Neural cell (in vitro differentiated cells): ENCODE measurements around the gene SLC9C1. TPM values are rescaled to one million over a fixed set of nuclear protein-coding genes. Genes with fewer than 3 reads are reported as not detected.

ENCODE experiments used
- H2AFZ ChIP-seq: fragments of 200-600, 300-800 bp; sonication (generic), shearing (Covaris generic); 2 replicates; pipeline ENCODE4 v1.6.0; 2014; ENCODE audit warnings: low read depth, mild to moderate bottlenecking, antibody characterized with exemption, low read length, moderate library complexity
- H3F3A ChIP-seq: fragments of 200-600 bp; shearing (Covaris generic); 2 replicates; pipeline ENCODE4 v1.6.1; 2016; ENCODE audit warnings: mild to moderate bottlenecking, moderate library complexity, mixed read lengths, antibody characterized with exemption, low read length; ENCODE audit not compliant: insufficient read depth, poor library complexity, severe bottlenecking
- H3K27ac ChIP-seq: fragments of 200-600, 300-800 bp; sonication (generic), shearing (Covaris generic); 2 replicates; pipeline ENCODE4 v1.5.1; 2014; ENCODE audit warnings: mild to moderate bottlenecking, low read length, moderate library complexity
- H3K27me3 ChIP-seq: fragments of 300-800, 200-600 bp; sonication (generic), shearing (Covaris generic); 2 replicates; pipeline ENCODE4 v1.6.0; 2014; ENCODE audit warnings: mild to moderate bottlenecking, low read depth, low read length, moderate library complexity; ENCODE audit not compliant: insufficient read depth
- H3K36me3 ChIP-seq: fragments of 300-800, 200-600 bp; sonication (generic), shearing (Covaris generic); 2 replicates; pipeline ENCODE4 v1.5.1; 2014; ENCODE audit warnings: mild to moderate bottlenecking, antibody characterized with exemption, low read length, moderate library complexity; ENCODE audit not compliant: insufficient read depth
- H3K4me2 ChIP-seq: fragments of 300-800, 200-600 bp; sonication (generic), shearing (Covaris generic); 2 replicates; pipeline ENCODE4 v1.6.0; 2014; ENCODE audit warnings: mild to moderate bottlenecking, low read length
- H3K4me3 ChIP-seq: fragments of 300-800, 200-600 bp; sonication (generic), shearing (Covaris generic); 2 replicates; pipeline ENCODE4 v1.5.1; 2014; ENCODE audit warnings: mild to moderate bottlenecking, low read length, moderate library complexity
- H3K79me2 ChIP-seq: fragments of 200-600 bp; shearing (Covaris generic); replicated peaks from 2 replicates; pipeline ENCODE4 v1.6.0; 2014; ENCODE audit warnings: mild to moderate bottlenecking, low read length, moderate library complexity; ENCODE audit not compliant: insufficient read depth
- H3K9ac ChIP-seq: fragments of 300-800, 200-600 bp; sonication (generic), shearing (Covaris generic); 2 replicates; pipeline ENCODE4 v1.6.1; 2016; ENCODE audit warnings: mild to moderate bottlenecking, low read length, mixed read lengths
- H3K9me2 ChIP-seq: fragments of 200-600 bp; shearing (Covaris generic); 2 replicates; pipeline ENCODE4 v1.6.1; 2016; ENCODE audit warnings: mild to moderate bottlenecking, low read length, mixed read lengths; ENCODE audit not compliant: insufficient read depth
- H3K9me3 ChIP-seq: fragments of 200-600, 300-800 bp; sonication (generic), shearing (Covaris generic); 2 replicates; pipeline ENCODE4 v1.6.1; 2016; ENCODE audit warnings: mild to moderate bottlenecking, mixed run types, low read length, moderate library complexity, mixed read lengths
- H4K20me1 ChIP-seq: fragments of 200-600 bp; shearing (Covaris generic); 2 replicates; pipeline ENCODE4 v1.6.1; 2016; ENCODE audit warnings: mild to moderate bottlenecking, mixed run types; ENCODE audit not compliant: insufficient read depth
- EP300 ChIP-seq: fragments of 450-650 bp; conservative IDR thresholded peaks from 2 replicates; pipeline ENCODE4 v1.6.1; 2014; ENCODE audit warnings: antibody characterized with exemption, mild to moderate bottlenecking, moderate library complexity; ENCODE audit not compliant: poor library complexity, severe bottlenecking
- EZH2 ChIP-seq: fragments of 200-600, 300-800 bp; shearing (Covaris generic), sonication (generic); IDR thresholded peaks from 2 replicates; pipeline ENCODE4 v1.6.1; 2014; ENCODE audit warnings: antibody characterized with exemption, low read length, borderline replicate concordance, mild to moderate bottlenecking; ENCODE audit not compliant: insufficient read depth, poor library complexity, severe bottlenecking
- MXI1 ChIP-seq: fragments of 450-650 bp; conservative IDR thresholded peaks from 2 replicates; pipeline ENCODE4 v1.6.1; 2014; ENCODE audit warnings: antibody characterized with exemption, mild to moderate bottlenecking; ENCODE audit not compliant: poor library complexity, severe bottlenecking
- POLR2AphosphoS5 ChIP-seq: IDR thresholded peaks from 2 replicates; pipeline ENCODE4 v1.6.1; 2012
- RAD21 ChIP-seq: fragments of 450-650 bp; conservative IDR thresholded peaks from 2 replicates; pipeline ENCODE4 v1.6.1; 2014; ENCODE audit warnings: antibody characterized with exemption, mild to moderate bottlenecking, moderate library complexity
- SMC3 ChIP-seq: fragments of 450-650 bp; conservative IDR thresholded peaks from 2 replicates; pipeline ENCODE4 v1.6.1; 2014; ENCODE audit warnings: antibody characterized with exemption, mild to moderate bottlenecking, moderate library complexity; ENCODE audit not compliant: poor library complexity
- TAF1 ChIP-seq: IDR thresholded peaks from 2 replicates; pipeline ENCODE4 v1.6.1; 2012; ENCODE audit warnings: low read depth
- polyA plus RNA-seq: library from polyadenylated mRNA; depleted of rRNA; stranded (reverse); fragments of >200 nt; gene quantifications from 2 replicates; pipeline ENCODE4 v1.2.3, GENCODE V29; 2014
- TF ChIP-seq, protein P1 (sequence below): IDR thresholded peaks from 2 replicates; pipeline ENCODE4 v1.6.1; 2012; ENCODE audit warnings: borderline replicate concordance
- TF ChIP-seq, protein P2 (sequence below): fragments of 450-650 bp; IDR thresholded peaks from 2 replicates; pipeline ENCODE4 v1.5.1; 2014; ENCODE audit warnings: antibody characterized with exemption, mild to moderate bottlenecking, moderate library complexity; ENCODE audit not compliant: poor library complexity, severe bottlenecking

Gene SLC9C1
- polyA plus RNA-seq, 1 donor from 2014 or later = not detected

DNA sequence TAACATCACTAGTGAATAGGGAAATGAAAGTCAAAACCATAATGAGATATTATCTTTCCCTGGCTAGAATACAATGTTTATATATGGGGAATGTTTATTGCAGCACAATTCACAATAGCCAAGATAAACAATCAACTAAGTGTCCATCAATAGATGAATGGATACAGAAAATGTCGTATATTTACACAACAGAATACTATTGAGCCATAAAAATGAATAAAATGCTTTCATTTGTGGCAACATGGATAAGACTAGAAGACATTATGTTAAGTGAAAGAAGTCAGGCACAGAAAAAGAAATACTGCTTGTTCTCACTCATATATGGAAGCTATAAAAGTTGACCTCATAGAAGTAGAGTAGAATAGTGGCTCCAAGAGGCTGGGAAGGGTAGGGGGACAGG is 65.2 kb downstream of the SLC9C1 start:
- Histone ChIP-seq H3K4me3 (no peak overlapping the region), H3K27me3 (no peaks in the 10 kb centered on the region), H4K20me1 (no peaks in the 10 kb centered on the region), H3K9me3 (no peaks in the 10 kb centered on the region), H3K27ac (no peak overlapping the region), H3K79me2 (no peaks in the 10 kb centered on the region), H3F3A (no peaks in the 10 kb centered on the region), H3K4me2 (no peak overlapping the region), H3K9me2 (no peaks in the 10 kb centered on the region), H2AFZ (no peak overlapping the region), H3K36me3 (no peaks in the 10 kb centered on the region), H3K9ac (no peak overlapping the region)
- TF ChIP-seq, protein P1, sequence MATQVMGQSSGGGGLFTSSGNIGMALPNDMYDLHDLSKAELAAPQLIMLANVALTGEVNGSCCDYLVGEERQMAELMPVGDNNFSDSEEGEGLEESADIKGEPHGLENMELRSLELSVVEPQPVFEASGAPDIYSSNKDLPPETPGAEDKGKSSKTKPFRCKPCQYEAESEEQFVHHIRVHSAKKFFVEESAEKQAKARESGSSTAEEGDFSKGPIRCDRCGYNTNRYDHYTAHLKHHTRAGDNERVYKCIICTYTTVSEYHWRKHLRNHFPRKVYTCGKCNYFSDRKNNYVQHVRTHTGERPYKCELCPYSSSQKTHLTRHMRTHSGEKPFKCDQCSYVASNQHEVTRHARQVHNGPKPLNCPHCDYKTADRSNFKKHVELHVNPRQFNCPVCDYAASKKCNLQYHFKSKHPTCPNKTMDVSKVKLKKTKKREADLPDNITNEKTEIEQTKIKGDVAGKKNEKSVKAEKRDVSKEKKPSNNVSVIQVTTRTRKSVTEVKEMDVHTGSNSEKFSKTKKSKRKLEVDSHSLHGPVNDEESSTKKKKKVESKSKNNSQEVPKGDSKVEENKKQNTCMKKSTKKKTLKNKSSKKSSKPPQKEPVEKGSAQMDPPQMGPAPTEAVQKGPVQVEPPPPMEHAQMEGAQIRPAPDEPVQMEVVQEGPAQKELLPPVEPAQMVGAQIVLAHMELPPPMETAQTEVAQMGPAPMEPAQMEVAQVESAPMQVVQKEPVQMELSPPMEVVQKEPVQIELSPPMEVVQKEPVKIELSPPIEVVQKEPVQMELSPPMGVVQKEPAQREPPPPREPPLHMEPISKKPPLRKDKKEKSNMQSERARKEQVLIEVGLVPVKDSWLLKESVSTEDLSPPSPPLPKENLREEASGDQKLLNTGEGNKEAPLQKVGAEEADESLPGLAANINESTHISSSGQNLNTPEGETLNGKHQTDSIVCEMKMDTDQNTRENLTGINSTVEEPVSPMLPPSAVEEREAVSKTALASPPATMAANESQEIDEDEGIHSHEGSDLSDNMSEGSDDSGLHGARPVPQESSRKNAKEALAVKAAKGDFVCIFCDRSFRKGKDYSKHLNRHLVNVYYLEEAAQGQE = no peak
- TF ChIP-seq SMC3 = no peak
- no peak for TF ChIP-seq RAD21
- TF ChIP-seq, protein P2, sequence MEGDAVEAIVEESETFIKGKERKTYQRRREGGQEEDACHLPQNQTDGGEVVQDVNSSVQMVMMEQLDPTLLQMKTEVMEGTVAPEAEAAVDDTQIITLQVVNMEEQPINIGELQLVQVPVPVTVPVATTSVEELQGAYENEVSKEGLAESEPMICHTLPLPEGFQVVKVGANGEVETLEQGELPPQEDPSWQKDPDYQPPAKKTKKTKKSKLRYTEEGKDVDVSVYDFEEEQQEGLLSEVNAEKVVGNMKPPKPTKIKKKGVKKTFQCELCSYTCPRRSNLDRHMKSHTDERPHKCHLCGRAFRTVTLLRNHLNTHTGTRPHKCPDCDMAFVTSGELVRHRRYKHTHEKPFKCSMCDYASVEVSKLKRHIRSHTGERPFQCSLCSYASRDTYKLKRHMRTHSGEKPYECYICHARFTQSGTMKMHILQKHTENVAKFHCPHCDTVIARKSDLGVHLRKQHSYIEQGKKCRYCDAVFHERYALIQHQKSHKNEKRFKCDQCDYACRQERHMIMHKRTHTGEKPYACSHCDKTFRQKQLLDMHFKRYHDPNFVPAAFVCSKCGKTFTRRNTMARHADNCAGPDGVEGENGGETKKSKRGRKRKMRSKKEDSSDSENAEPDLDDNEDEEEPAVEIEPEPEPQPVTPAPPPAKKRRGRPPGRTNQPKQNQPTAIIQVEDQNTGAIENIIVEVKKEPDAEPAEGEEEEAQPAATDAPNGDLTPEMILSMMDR = no peak
- no peak for TF ChIP-seq MXI1
- no peak for TF ChIP-seq EZH2
- TF ChIP-seq EP300 = no peak
- TF ChIP-seq POLR2AphosphoS5 = no peak
- TF ChIP-seq TAF1 = no peak

DNA sequence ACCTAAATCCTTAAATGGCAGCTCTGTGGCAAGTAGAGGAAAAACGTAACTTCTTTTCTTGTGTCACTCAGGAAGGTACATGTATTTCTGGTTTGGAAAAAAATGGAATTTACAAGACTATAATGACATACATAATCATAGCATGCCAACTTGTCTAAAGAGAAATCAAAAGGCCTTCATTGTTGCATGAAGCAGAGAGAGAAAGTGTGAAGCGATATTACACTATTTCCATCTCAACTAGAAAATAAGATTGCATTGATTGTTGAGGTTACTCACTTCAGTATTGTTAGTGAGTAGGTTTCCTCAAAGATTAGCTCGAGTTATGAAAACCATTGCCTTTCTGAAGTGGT is 93.7 kb downstream of the SLC9C1 start:
- Histone ChIP-seq H4K20me1 (no peaks in the 10 kb centered on the region), H3F3A (no peaks in the 10 kb centered on the region), H3K4me3 (no peak overlapping the region), H3K36me3 (no peaks in the 10 kb centered on the region), H3K9me3 (no peaks in the 10 kb centered on the region), H3K27ac (peak overlapping the region; percentile 21), H3K27me3 (no peaks in the 10 kb centered on the region), H2AFZ (no peak overlapping the region), H3K9me2 (no peaks in the 10 kb centered on the region), H3K9ac (no peak overlapping the region), H3K79me2 (no peaks in the 10 kb centered on the region), H3K4me2 (no peak overlapping the region)
- TF ChIP-seq, protein P2 = no peak
- no peak for TF ChIP-seq EZH2
- TF ChIP-seq, protein P1 = no peak
- TF ChIP-seq EP300 = peak; percentile 82
- peak; percentile 69 for TF ChIP-seq POLR2AphosphoS5
- no peak for TF ChIP-seq SMC3
- no peak for TF ChIP-seq TAF1
- no peak for TF ChIP-seq RAD21
- no peak for TF ChIP-seq MXI1
